GM18519 (cell line): ENCODE measurements around the gene SPESP1.

Source experiments
- ATAC-seq: cut with Tn5 transposase; IDR thresholded peaks from one replicate; pipeline ENCODE4 v1.9.1; 2021; ENCODE audit warnings: mild to moderate bottlenecking, moderate library complexity; ENCODE audit not compliant: unreplicated experiment, low FRiP score

SPESP1 gene

DNA sequence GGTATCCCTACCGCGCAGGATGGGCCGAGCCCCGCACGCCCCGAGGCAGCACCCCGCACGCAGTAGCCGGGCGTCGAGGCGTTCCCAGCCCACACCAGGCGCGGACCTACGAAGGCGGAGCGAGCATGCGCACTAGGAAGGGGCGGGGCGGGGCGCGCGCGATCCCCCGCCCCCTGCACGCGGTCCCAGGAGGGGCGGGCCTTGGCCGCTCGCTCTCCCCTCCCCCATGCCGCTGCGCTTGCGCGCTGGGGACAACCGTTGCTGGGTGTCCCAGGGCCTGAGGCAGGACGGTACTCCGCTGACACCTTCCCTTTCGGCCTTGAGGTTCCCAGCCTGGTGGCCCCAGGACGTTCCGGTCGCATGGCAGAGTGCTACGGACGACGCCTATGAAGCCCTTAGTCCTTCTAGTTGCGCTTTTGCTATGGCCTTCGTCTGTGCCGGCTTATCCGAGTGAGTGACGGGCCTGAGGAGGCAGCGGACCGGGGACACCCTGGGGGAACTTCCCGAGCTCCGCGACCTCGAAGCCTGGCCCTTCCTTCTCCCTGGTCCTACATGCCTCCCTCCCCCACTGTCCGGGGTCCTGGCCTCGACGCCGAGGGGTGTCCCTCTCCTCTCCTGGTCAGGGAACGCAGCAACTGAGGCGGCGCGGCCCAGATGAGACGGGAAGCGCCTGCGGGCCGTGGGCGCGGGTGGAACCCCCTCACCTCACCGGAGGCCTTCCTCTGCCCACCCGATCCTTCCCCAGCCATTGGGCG is at the start of gene SPESP1:
SPESP1 (plus strand) TSS at position 258 of the 755 bp plus-strand sequence; CDS start at position 387, 129 bp downstream.
- ATAC-seq: no peak

DNA sequence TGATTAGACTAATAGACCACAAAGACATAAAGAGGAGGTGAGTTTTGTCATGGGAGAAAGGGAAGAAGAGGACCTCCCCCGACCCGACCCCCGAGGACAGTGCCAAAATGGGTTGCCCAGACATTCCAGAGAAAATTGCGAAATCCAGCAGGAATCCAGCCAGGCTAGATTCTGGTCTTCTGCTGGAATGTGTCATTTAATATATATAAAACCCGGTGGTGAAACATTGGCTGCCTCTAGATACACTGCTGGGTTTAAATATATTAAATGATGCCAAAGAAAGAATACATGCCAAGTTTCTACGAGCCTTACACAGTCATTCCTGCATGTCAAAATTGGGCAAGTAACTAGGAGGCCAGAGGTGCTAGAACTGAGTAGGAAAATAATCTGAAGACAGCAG is 45.3 kb upstream of the SPESP1 start:
- no peak for ATAC-seq

DNA sequence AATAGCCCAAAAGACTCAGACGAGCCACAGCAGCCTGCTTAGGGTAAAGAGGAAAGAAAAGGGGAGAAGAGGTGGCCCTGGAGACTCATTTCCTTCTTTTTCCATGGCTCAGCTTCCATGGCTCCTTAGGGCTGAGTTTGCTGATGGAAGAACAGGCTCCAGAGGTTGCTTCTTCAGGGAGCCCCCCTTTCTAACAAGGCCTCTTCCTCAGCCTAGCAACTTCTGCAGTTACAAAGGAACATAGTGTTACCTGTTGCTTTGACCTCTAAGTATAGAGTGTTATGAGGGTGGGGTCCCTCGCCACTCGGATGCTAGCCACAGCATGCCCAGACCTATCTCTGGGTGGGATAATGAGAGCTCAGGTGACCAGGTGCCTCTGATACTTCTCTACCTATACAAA is 43.2 kb upstream of the SPESP1 start:
- no peak for ATAC-seq

DNA sequence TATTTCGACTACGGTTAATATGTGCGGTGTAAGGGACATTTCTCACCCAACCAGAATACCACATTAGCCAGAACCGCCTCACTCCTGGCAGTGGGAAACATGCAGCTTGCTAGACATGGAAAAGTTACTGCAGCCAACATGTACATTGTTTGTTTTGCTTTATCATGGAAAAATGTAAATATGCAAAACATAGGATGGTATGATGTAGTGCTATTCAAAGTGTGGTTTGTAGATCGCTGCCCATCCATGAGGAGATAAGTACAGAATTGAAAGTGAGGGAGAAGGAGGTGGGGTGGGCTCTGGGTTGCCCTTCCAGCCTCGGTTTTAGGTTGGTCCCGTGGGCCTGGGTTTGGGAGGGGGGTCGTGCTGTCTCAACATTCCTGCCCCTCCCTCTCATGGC is 42.5 kb upstream of the SPESP1 start:
- no peak for ATAC-seq

DNA sequence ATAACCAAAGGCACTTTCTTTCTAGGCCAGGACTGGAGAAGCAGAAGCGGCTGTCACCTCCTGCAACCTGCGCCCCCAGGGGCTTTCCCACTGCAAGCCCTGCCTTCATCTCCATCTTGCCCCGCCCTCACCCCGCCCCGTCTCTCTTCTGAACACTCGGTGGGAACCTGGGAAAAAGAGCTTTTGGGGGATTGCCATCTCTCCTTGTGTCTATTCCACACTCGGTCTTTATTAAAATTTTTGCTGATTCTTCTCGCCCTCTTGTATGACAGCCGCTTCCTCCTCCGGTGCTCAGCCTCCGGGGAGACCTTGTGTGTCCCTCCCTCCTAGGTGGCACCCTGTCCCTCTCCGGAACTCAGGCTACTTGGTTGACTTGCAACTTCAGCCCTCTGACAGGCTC is 41.9 kb upstream of the SPESP1 start:
- no peak for ATAC-seq

DNA sequence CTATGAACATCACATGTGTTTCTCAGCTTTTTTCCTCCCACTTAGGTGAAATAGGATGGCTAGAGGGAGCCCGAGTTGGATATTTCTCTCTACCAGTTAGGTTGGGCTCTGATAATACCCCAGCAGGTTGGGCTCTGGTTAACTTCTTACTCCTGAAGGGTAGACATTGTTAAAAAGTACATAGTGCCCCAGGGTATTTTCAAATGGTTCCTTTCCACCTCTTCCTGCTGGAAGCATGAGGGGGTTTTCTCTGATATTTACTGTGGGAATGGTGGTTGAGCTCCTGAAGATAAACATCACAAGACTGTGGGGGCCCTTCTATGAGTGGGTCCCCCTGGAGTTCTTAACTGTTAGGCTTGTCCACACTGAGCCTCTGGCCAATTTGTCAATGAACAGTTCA is 36.1 kb upstream of the SPESP1 start:
- ATAC-seq: no peak

DNA sequence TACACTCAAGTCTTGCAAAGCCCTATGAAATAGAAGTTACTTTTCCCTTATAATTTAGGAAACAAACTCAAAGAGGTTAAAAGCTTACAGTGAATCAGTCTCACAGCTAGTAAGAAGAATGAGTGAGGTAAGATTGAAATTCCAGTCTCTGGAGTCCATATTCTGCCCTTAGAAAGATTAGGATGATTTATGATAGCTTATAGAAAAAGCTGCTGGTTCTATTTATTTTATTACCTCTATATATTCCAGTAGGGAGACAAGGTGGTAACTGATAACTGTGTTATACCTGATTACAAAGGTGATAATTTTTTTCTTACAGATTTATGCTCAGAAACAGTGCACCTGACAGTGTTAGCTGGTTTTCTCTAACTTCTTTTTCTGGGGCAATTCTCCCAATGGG is 34.1 kb upstream of the SPESP1 start:
- ATAC-seq: no peak

DNA sequence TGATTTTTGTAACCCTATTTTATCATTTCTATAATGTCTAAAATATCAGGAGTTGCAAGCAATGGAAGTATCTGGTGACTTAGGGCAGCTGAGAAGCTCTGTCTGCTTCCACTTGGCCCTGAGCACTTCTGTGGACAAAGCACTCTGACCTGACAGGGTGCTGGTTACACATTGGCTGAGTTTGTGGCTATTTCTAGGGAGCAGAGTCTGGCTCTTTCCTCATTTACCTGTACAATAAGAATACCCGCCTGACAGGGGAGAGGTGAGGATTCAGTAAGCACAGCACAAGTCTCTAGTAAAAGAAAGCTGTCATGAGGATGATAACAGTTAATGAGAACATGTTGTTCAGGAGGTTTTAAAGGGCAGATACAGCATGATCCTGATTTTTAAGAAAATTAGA is 33.3 kb upstream of the SPESP1 start:
- no peak for ATAC-seq

DNA sequence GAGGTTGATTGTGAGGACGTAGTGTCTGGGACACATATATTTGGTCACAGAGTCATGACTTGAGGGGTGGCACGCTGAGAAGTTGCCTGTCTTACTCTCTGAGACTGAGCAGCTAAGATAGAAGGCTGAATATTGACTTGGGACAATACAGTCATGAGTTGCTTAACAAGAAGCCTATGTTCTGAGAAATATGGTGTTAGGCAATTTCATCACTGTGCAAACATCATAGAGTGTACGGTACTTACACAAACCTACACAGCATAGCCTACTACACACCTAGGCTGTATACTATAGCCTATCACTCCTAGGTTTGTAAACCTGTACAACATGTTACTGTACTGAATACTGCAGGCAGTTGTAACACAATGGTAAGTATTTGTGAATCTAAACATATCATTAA is 30.3 kb upstream of the SPESP1 start:
- ATAC-seq: no peak

DNA sequence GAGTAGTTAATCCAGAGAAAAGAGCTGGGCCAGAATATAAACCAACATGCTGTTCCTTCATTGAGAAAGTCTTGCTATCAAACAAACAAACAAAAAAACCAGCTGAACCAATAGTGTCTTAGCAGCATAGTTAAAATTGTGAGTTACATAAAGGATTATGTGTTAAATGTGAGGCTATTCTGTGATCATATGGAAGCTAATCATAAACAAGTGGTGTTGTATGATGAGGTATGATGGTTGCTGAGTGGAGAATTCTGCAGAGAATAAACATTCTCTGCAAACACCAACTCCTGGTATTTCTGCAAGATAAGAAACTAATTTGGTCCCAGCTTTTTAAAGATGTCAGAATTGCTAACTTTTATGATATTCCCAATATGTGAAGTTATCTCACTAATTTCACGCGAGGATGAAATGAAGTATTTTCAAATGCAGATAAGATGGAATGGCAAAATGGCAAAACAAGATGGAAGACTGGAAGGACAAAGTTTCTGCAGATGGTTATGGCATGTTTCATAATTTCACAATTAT is 22.9 kb upstream of the SPESP1 start:
- no peak for ATAC-seq

DNA sequence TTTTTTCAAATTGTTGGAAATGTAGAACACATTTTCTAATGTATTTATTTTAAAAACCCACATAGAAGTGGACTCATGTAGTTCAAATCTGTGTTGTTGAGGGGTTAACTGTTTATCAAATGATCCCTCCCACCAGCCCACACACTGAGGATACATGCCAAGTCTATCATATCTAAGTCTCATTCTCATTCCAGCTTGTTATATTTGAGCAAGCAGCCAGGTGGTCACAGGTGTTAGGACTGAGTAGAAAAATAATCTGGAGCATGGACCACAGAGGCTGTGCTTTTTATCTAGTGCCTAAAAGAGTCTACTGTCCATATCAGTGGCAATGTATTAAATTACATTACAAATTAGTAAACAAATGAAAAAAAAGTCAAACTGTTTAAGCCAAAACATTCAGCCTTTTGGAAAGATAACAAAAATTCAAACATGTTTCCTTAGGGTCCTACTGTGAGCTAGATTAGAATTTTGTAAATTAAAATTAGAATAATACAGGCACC is 20.7 kb upstream of the SPESP1 start:
- ATAC-seq: no peak

DNA sequence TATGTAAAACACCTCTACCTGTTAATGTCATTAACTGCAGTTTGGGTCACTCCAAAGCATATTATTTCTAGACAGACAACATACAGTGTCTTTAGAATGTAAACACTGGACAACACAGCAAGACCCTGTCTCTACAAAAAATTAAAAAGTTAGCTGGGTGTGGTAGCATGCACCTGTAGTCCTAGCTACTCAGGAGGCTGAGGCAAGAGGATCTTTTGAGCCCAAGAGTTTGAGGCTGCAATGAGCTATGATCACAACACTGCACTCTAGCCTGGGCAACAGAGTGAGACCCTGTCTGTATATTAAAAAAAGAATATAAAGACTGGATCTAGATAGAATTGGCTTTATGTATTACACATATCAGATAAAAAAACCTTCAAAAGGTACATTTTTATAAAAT is 20.0 kb upstream of the SPESP1 start:
- no peak for ATAC-seq

DNA sequence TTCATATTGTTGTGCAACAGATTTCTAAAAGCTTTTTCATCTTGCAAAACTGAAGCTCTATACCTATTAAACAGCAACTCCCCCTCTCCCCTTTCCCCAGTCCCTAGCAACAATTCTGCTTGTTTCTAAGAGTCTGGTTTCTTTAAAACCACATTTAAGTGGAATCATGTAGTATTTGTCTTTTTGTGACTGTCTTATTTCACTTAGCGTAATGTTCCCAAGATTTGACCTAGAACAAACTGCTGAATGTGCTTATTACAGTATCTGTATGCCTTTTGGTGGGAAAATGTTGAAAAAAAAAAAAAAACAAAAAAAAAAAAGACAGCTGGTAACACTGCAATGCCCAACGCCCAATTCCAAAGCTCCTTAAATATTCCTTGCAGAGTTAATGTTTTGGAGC is 19.5 kb upstream of the SPESP1 start:
- ATAC-seq: no peak

DNA sequence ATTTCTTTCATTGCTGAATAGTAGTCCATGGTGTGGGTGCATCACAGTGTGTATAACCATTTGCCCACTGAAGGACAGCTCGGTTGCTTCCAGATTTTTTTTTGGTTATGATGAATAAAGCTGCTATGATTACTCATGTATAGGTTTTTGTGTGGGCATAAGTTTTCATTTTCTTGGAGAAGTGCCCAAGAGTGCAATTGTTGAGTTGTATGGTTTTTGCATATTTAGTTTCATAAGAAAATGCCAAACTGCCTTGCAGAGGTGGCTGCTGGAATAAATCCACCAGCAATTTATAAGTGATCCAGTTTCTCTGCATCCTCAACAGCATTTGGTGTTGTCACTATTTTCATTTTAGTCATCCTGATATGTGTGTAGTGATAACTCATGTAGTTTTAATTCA is 8.4 kb upstream of the SPESP1 start:
- no peak for ATAC-seq

DNA sequence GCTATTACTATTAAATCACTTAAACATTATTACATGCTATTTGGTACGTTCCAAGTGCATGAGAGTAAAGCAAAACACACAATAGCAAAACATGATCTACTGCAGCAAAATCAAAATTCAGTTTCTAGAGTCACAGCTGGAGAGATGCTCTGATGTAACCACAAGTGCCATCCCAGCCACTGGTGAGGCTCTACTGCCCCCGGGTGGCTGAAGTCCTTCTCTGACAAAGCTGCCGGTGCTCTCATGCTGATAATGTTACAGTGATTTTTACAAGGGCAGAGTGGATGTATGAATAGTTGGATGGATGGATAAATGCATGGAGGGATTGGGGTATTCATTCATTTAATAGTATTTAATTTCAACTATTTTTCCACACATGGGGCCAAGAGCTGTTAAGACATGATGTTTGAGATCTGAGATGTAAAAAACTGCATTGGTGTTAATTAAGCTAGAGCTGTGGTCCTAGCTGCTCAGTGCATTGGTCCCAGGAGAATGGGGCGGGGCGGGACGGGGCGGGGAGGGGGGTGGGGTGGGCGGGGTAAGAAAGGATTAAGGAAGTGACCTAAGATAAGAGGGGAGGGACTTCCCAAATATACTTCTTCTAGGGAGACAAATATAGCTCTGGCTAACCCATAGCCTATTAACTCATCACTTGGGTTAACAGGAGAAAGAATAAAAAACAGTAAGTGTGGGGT is 5.3 kb upstream of the SPESP1 start:
- no peak for ATAC-seq

DNA sequence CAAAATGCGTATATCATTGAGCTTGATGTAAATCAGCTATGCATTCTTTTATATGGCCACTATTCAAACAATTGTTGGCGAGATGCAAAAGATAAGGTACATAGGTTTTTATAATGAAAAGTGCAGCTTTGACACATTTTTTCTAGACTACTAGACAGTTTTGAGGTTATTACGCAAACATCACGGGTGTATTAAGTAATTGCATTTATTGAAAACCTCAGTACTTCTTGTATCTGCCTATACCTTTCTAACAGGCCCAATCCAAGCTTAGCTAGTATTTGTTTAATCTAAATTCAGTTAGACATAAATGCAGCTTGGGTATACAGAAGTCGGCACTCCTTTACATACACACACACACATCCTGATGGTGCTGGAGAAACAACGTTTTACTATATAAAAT is 2.7 kb downstream of the SPESP1 start:
- no peak for ATAC-seq

DNA sequence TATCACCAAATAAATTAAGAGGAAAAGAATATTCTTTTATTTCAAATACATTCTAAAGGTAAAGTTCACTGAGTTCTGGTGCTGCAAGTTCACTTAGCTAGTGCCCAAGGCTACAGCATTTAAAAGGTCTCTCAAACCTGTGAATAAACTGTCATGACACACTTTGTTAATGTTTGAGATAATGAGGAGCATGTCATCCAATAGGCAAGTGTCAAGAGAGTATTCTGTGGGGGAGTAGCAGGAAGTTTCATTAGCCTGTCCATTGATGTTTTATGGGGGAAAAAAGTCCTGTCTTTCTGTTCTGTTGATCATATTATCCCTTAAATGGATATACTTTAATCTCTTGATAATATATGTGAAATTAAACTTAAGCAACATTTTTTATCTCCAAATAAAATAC is 4.0 kb downstream of the SPESP1 start:
- ATAC-seq: no peak

DNA sequence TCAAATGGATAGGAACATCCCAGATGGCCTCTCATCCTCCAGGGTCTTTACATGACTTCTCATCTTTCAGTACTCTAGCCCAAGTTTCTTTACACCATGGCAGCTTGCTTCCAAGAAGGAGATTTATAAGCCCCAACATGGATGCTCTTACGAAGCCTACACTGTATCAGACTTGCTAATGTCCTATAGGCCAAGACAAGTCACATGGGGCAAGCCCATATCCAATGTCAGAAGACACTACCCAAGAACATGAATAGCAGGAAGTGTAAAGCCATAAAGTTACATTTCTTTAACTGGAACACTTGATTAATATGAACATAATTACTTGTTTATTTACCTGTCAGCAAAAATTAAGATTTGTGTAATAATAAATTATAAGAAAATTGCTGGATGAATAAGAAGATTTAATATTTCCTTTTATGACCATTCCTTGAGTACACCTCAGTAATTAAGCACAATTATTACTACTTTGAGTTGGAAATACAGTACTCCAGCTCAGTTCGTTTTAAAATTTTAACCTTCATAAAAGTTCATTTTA is 5.1 kb downstream of the SPESP1 start:
- ATAC-seq: no peak

DNA sequence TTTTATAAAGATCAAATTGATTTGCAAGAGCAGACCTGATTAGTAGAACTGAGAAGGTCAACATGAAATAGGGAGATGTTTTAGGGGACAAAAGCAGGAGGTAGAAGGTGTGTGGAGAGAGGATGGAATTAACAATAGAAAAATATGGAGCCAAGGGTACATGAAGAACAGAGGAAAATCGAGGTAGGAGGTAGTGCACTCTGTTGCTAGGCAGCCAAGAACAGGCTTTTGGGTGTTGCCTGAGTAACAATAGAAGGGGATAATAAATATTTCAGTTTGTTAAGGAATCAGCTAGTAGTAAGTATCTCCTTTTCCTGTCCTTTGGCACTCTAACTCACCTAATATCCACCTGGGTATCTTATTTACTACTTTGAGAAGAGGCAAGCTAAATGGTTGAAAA is 9.2 kb downstream of the SPESP1 start:
- ATAC-seq: no peak

DNA sequence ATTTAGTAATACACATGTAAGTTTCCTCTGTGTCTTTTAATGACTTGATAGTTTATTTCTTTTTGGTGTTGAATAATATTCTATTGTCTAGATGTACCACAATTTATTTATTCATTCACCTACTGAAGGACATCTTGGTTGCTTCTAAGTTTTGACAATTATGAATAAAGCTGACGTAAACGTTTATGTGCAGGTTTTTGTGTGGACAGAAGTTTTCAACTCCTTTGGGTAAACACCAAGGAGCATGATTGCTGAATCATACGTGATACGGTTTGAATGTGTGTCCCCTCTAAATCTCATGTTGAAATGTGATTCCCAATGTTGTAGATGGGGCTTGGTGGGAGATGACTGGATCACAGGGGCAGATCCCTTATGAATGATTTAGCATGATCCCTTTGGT is 21.5 kb downstream of the SPESP1 start:
- no peak for ATAC-seq

DNA sequence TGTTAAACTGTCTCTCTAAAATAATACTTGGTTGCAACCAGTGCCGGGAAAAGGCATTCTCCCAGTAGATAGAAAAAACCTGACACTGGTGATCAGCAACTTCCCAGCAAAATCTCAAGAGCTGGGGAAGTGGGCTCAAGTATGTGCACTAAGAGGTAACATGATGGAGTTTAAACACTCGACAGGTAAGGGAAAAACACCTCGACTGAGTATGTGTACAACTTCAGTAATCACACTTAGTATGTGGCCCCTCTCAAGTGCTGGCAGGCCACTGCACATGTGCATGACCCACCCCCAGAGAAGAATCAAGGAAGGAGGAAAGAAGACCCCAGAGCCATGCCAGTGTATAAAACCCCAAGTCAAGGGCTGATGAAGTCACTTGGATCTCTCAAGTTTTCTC is 27.4 kb downstream of the SPESP1 start:
- no peak for ATAC-seq

DNA sequence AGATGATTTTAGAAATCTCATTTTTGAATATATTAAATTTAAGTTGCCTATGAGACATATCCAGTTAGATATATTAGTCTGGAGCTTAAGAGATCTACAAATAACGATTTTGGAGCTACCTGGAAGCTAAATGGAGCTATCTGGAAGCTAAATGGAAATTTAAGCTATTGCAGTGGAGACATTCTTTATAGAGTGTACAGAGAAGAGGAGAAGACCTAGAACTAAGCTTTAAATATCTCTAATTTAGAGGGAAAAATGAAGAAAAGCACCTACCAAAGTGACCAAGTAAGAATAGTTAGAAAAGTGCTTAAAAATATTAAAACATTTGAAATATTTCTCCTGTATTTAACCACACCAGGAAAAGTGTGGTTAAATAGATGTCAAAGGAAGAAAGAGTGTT is 28.3 kb downstream of the SPESP1 start:
- no peak for ATAC-seq
